Renal cortex interstitium (tissue), 15 donors: Measurements from ENCODE around the gene TOR4A. TPM values are rescaled to one million over a fixed set of nuclear protein-coding genes. Genes with fewer than 3 reads are reported as not detected.

Experiments
- DNase-seq, 11 donors: peaks; one replicate each; pipeline ENCODE4 v3.0.0-alpha.2; 2013; ENCODE audit warnings: low read depth in 9 of 11, low spot score in 4 of 11; ENCODE audit errors: extremely low read depth in 1 of 11
- long read RNA-seq, 16 experiments: transcript quantifications; one replicate each; lab custom pipeline, GENCODE V29; 2026
- polyA plus RNA-seq, 3 donors: library from polyadenylated mRNA; unstranded; fragments of 120-200 nt; gene quantifications; one replicate each; pipeline ENCODE4 v1.2.1, GENCODE V29; 2013; ENCODE audit not compliant: insufficient read length in 3 of 3

The TOR4A gene
- polyA plus RNA-seq, result 1 to 10 TPM; 4.4 to 8.9 (median 6.3) TPM
- long read RNA-seq, donor 1, full-length matches to known transcripts, result 2 of 2 reads
- long read RNA-seq, donor 1, partial matches to known transcripts, result 0 of 2 reads
- long read RNA-seq, donor 1, other reads (novel, unspliced or antisense), result 0 of 2 reads
- long read RNA-seq, donor 2, full-length matches to known transcripts, result 3 of 3 reads
- long read RNA-seq, donor 2, partial matches to known transcripts, result 0 of 3 reads
- long read RNA-seq, donor 2, other reads (novel, unspliced or antisense), result 0 of 3 reads
- long read RNA-seq, donor 3, full-length matches to known transcripts, result 3 of 3 reads
- long read RNA-seq, donor 3, partial matches to known transcripts, result 0 of 3 reads
- long read RNA-seq, donor 3, other reads (novel, unspliced or antisense), result 0 of 3 reads
- long read RNA-seq, donor 4, full-length matches to known transcripts, result 6 of 6 reads
- long read RNA-seq, donor 4, partial matches to known transcripts, result 0 of 6 reads
- long read RNA-seq, donor 4, other reads (novel, unspliced or antisense), result 0 of 6 reads
- long read RNA-seq, donor 5, result 0 reads
- long read RNA-seq, donor 6, result 0 reads
- long read RNA-seq, donor 7, full-length matches to known transcripts, result 2 of 2 reads
- long read RNA-seq, donor 7, partial matches to known transcripts, result 0 of 2 reads
- long read RNA-seq, donor 7, other reads (novel, unspliced or antisense), result 0 of 2 reads
- long read RNA-seq, donor 8, full-length matches to known transcripts, result 3 of 3 reads
- long read RNA-seq, donor 8, partial matches to known transcripts, result 0 of 3 reads
- long read RNA-seq, donor 8, other reads (novel, unspliced or antisense), result 0 of 3 reads
- long read RNA-seq, donor 9, result 0 reads
- long read RNA-seq, donor 10, full-length matches to known transcripts, result 2 of 2 reads
- long read RNA-seq, donor 10, partial matches to known transcripts, result 0 of 2 reads
- long read RNA-seq, donor 10, other reads (novel, unspliced or antisense), result 0 of 2 reads
- long read RNA-seq, donor 11, full-length matches to known transcripts, result 3 of 3 reads
- long read RNA-seq, donor 11, partial matches to known transcripts, result 0 of 3 reads
- long read RNA-seq, donor 11, other reads (novel, unspliced or antisense), result 0 of 3 reads
- long read RNA-seq, donor 12, result 0 reads
- long read RNA-seq, donor 13, result 0 reads
- long read RNA-seq, donor 14, full-length matches to known transcripts, result 2 of 2 reads
- long read RNA-seq, donor 14, partial matches to known transcripts, result 0 of 2 reads
- long read RNA-seq, donor 14, other reads (novel, unspliced or antisense), result 0 of 2 reads
- long read RNA-seq, donor 15, full-length matches to known transcripts, result 3 of 3 reads
- long read RNA-seq, donor 15, partial matches to known transcripts, result 0 of 3 reads
- long read RNA-seq, donor 15, other reads (novel, unspliced or antisense), result 0 of 3 reads
- long read RNA-seq, donor 16, full-length matches to known transcripts, result 2 of 2 reads
- long read RNA-seq, donor 16, partial matches to known transcripts, result 0 of 2 reads
- long read RNA-seq, donor 16, other reads (novel, unspliced or antisense), result 0 of 2 reads

DNA sequence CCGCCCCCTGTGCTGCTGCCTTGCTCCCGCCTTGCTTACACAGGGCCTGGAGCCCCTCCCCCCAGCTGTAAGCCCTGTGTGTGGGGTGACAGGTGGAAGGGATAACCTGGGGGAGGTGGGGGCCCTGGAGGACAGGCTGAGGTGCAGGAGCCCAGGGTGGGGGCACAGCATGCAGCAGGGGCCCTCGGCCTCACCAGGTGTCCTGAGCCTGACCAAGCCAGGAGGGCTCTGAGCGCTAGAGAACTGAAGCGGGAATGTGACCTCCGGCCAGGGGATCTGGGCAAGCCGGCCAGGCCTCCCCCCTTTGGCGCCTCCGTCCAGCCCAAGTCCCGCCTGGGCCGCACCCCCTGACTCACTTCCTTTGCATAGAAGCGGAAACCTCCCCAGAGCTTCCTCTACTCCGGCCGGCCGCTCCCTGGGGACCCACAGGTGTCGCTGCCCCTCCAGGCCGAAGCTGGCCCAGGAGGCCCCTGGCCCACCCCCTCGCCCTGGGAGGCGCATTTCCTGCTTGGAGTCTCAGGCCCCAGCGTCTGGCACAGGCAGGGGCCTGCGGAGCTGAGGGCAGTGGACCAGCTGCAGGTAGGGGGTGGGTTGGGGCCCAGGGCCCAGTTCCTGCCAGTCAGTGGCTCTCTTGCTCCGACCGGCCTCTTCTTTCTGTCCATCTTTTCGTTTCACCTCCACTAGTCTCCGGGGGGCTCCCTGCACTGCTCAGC is at the start of gene TOR4A:
Gene TOR4A (plus strand): TSS at position 398 of the 713 bp plus-strand sequence. CDS start 964 bp downstream, outside the sequence.
- no peak for DNase-seq

DNA sequence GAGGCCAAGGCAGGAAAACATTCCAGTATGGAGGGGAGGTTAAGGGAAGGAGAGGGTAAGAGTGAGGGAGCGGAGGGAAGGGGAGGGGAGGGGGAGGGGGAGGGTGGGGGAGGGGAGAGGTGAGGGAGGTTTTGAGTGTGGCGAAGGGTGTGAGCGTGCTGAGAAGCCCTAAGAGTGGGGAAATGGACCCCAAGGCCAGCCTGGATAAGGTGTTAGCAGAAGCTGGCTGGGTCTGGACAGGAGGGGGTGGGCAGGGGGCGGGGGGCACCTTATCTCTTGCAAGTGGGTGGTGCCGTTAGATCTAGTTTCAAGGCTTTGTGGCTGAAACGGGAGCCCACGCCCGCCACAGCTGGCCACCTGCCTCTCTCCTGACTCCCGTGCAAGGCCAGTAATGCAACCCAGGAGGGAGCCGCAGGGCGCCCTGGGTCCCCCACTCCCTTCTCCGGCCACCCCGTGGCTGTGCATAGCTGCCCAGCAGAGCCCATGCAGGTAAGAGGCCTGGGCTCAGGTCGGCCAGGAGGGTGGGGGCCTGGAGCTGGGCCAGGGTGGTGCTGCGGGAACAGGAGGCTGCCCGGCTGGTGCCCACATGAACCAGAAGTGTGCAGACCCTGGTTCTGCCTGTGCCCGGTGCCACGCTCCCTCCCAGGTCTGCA is 49.5 kb upstream of the TOR4A start:
- DNase-seq, result no peak

DNA sequence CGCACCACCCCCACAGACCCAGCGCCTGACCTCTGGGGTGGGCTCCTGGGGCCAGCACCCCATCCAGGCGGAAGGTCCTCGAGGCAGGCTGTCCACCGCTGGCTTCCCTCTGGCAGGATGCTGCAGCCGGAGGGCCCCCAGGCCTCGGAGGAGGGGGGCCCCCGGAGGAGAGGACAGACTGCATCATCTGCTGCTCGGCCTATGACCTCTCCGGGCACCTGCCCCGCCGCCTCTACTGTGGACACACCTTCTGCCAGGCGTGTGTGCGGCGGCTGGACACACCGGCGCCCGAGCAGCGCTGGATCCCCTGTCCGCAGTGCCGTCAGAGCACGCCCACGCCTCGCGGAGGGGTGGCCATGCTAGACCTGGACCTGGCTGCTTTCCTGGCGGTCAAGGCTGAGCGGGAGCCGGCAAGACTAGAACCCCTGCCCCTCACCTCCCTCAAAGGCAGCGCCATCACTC is 49.0 kb upstream of the TOR4A start:
- no peak for DNase-seq

DNA sequence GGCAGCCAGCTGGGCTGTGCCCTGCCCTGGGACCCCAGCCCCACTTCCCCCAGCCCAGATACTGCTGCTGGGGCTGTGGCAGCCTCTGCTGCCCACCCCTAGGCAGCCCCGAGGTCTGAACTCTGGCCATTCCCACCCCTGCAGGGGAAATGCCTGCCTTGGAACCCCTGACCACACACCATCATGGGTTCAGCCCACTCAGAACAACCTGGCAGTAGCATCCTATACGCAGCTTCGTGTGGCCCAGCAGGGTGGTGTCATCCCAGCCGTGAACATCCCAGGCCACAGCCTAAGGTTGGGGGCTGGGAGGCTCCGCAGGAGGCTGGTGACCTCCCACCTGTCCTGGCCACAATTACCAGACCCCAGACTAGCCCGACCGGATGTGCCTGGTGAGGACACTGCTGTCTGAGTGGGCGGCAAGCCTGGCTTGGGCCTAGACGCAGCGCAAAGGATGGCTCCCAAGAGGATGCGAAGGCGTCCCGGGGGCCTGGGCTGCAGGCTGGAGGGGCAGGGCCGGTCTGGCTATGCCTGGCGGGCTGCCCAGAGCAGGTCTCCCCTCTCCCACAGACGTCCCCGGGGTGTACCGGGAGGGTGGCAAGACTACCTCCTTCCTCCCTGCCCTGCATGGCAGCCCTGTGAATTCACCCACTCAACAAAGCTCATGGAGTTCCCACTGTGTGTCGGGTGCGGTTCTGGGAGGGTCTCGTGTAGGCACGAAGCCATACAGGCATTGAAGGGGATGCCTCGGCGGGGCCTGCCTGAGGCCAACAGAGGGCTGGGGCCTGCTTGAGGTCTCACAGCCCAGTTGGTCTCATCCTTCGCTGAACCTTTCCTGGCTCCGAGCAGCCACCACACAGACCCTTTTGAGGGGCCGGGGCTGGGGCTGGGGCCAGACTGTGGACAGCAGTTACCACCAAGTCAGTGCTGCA is 48.3 kb upstream of the TOR4A start:
- DNase-seq, result no peak

DNA sequence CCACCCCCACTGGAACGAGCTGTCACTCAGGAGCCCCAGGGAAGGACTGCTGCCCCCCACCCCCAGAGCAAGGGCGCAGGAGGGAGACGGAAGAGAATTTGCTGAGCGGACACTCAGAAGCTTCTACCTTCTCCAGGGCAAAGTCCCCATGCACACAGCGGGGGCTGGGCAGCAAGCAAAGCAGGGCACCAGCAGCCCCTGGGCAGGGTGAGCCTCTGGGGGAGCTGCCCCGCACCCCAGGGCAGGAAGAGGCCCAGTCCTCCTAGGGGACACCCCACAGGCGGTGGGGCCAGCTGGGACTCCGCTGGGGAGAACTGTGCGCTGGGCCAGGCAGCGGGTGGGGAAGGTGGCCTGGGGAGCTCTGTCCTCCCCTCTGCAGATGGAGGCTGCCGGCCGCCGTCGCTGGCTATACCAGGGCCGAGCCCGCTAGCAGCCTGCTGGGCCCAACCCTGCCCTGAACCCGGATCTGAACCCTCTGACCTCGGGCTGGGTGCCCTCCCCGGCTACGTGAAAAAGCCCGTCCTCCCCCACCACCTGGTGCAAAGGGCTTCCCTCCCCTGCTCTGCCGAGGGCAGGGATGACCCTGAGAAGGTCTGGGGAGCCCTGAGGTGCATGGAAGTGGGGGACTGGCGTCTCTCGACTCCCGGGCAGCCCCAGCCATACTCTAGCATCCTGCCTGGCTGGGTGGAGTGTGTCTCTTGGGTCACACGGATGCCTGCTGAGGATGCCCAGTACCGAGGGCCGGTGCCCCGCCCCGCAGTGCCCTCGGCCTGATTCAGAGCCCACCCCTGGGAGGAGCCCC is 47.4 kb upstream of the TOR4A start:
- DNase-seq, result no peak

DNA sequence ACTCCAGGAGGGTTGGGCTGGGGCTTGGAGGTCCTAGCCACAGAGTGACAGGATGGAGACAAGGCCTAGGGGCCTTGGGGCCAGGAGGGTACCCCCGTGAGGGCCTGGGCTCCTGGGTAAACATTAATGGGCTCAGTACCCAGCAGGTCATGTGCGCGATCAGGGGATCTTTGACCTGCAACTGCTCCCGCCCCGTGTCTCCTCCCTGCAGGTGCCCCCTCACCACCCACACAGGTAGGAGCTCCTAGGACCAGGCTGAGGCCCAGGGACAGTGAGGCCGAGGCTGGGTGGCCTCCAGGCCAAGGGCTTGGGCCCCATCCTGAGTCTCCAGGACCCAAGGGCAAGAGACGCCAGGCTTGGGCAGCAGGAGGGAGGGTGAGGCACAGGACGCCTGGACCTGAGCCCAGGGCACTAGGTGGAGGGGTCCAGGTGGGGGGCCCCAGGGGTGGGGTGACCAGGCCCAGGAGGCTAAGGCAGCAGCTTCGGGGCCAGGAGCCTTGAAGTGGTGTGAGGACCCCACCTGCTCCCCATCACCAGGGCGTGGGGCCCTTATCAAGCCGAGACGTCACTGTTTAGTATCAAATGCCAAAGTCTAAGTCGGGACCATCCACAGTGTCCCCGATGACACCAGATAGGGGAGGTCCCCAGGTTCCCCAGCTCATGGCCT is 46.7 kb upstream of the TOR4A start, which contains the start of gene SLC34A3:
Gene SLC34A3 (plus strand): TSS at position 197 of the 667 bp plus-strand sequence. CDS start 802 bp downstream, outside the sequence.
- DNase-seq, result no peak

DNA sequence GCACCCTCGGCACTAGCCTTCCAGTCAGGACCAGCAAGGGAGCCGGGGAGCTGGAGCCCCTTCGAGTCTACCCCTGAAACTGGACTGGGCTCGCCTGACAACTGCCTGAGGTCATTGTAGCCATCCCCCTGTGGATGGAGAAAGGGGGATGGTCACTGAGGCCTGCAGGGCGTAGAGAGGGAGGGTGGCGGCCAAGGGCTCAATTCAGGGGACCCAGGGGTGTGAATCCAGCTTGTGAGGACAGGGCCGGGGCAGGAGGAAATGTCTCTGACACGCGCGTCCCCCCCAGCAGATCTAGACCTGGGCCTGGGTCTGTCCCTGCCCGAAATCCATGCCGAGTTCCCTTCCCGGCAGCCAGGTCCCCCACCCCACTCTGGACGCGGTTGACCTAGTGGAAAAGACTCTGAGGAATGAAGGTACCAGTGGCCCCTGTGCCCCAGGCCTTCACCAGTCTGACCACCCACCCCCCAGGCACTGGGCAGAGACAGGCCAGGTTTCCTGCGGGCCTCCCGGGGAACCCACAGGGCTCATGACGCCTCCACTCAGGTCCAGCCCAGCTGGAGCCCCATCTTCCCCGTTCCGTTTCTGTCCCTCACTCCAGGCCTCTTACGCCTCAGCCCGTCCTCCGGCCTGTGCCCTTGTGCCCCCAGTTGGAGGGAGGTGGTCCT is 46.0 kb upstream of the TOR4A start:
- DNase-seq, result no peak

DNA sequence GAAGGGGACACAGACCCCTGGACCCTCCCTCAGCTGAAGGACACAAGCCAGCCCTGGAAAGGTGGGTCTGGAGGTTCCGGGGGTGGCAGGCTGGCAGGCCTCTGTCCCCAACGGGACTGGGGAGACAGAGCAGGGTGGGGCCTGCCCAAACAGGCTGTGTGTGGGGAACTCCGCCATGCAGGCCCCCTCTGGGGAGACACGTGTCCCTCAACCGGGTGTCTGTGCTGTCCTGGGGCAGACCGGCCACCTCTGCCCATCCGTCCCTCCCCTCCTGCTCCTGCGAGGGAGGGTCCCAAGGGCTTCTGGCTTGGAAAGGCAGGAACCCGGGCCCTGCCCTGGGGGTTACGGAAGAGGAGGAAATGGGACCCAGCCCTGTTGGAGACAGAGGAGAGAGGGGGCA is 45.4 kb upstream of the TOR4A start:
- no peak for DNase-seq

DNA sequence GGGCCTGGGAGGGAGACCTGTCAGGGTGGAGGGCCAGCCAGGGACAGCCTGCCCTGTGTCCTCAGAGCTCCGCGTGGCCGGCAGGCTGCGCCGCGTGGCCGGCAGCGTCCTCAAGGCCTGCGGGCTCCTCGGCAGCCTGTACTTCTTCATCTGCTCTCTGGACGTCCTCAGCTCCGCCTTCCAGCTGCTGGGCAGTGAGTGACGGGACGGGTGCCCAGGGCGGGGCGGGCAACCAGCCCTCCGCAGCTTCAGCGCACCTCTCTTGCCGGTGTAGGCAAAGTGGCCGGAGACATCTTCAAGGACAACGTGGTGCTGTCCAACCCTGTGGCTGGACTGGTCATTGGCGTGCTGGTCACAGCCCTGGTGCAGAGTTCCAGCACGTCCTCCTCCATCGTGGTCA is 45.0 kb upstream of the TOR4A start:
- DNase-seq, result no peak

DNA sequence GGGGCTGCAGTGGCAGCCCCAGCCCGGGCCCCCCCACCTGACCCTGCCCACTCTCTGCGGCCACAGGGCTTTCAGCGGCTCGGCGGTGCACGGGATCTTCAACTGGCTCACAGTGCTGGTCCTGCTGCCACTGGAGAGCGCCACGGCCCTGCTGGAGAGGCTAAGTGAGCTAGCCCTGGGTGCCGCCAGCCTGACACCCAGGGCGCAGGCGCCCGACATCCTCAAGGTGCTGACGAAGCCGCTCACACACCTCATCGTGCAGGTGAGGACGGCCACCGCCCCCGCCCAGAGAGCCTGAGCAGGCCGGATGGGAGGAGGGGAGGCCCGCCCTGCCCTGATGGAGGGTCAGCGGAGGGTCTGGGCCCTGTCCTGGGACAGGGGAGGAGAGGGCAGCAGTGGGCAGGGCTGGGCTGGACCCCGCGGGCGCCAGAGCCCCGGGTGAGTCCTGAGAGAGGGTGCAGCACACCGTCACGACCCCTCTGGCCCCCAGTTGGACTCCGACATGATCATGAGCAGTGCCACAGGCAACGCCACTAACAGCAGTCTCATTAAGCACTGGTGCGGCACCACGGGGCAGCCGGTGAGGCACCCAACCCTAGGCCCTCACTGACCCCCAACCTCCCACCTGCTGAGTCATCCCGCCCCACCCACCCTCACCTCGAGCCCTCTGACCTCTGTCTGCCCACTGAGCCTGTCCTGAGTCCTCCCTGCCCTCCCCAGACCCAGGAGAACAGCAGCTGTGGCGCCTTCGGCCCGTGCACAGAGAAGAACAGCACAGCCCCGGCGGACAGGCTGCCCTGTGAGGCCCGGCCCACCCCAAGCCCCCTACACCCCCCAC is 44.2 kb upstream of the TOR4A start:
- DNase-seq, result no peak

DNA sequence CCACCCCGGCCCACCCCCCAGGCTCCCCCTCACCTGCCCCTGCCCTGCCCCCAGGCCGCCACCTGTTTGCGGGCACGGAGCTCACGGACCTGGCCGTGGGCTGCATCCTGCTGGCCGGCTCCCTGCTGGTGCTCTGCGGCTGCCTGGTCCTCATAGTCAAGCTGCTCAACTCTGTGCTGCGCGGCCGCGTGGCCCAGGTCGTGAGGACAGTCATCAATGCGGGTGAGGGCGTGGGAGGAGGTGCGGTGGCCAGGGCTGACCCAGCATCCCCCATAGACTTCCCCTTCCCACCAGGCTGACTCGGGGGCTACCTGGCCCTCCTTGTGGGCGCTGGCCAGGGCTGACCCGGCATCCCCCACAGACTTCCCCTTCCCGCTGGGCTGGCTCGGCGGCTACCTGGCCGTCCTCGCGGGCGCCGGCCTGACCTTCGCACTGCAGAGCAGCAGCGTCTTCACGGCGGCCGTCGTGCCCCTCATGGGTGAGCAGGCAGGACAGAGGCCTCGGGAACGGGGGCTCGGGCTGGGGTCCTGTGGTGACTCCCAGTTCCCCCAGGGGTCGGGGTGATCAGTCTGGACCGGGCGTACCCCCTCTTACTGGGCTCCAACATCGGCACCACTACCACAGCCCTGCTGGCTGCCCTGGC is 43.4 kb upstream of the TOR4A start:
- no peak for DNase-seq

DNA sequence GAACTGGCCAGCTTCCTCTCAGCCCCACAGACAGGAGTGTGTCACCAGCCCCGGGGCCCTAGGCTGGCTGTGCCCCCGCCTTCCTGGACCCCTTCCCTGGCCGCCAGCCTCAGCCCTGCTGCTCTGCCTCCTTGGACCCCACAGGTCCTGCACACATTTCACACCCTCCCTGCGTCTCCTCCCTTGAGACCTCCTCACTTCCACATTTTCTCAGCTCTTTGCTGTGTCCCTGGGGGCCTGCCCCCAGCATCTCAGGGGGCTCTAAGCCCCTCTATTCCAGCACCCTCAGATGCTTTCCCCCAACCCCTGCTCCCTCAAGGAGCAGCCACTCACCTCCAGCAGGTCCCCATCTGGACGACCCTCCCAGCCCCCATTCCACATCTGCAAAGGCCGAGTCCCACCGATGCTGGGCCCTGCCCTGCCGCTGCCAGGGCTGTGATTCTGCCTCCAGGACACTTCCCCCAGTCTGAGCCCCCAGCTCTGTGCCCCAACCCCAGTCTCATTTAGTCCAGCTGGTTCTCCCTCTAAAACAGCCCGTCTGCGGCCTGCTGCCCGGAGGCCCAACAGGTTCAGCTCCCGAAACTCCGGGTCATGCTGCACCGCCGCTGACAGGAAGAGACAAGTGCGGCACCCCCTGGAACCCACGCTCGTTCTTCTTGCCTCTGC is 42.6 kb upstream of the TOR4A start:
- no peak for DNase-seq
